NCI-H345 treated with DMSO at 0.1 percent for 48 hours (cell line): ENCODE measurements around the gene UBAC1.

Experiments
- DNase-seq: peaks from one replicate; lab custom pipeline; 2025; ENCODE audit not compliant: unreplicated experiment; lab: John Stamatoyannopoulos, UW

UBAC1 gene

DNA sequence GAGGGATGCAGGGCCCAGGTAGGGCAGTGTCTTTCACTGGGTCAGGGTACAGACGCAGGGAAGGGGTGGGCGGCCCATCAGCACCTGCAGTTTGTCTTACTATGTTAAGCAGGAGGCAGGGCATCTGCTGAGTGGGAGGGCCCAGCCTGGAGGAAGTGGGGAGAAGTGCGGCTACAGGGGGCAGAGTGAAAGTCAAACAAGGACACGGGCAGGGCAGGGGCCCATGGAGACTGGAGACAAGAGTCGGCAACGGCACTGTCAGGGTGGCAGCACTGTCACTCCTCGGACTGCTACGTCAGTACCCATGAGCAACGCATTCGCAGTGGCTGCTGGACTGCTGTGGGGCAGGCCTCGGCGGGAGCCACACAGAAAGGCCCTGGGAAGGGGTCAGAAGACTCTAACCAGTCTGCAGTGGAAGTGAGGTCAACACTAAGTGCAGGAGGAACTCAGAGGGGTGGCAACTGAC, 73.6 kb downstream of the UBAC1 start:
- DNase-seq = no peak

DNA sequence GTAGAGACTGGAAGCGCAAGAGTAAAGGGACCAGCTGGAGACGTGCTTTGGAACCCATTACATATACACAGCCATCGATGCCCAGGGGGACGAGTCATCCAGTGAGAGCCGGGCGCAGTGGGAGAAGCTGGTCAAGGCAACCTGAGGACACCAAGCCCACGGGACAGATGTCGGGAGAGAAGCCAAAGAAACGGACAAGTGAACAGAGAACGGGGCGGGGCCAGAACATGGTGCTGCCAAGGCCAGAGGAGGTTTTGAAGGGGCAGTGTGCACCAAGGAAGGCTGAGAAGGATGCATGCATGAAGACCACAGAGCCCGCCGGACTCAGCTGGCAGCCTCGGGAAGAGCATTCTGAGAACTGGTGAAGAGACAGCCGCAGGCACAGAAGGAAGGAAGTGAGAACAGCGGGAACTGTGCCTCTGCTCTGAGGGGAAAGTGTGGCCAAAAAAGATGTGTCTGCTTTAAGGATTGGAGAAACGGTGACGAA, 74.1 kb downstream of the UBAC1 start:
- no peak for DNase-seq

DNA sequence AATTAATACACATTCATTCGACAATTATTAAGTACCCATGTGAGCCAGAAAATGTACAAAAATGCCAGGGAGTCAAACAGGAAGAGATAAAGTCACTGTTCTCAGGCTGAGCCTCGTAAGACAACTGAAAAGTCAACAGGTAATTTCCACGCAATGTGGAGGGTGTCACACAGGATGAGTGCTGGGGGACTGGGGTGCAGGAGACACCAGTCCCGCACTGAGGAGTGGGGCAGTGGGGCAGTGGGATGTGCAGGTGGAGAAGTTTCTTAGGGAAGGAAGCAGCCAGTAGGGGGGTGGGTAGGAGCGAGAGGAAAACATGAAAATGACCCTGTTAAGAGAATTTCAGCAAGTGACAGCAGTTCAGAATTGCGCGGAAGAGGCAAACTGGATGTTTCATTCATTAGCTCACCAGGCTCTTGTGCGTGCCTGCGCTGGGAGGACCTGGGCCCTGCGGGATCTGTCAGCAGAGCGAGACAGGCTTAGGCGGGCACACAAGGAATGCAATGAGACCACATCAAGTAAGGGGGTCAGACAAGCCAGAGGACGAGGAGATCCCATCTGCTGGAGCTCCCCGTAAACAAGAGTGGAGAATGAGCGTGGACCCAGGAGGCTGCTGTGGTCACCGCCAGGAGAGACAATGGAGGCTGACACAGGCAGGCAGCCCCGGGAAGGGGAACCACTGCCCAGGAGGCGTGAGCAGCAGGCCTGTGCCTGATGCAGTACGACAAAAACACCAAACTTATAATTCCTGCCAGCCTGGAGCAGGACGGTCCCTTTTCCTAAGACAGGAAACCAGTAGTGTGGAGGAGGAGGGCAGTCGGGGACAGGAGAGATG, 74.8 kb downstream of the UBAC1 start:
- no peak for DNase-seq

DNA sequence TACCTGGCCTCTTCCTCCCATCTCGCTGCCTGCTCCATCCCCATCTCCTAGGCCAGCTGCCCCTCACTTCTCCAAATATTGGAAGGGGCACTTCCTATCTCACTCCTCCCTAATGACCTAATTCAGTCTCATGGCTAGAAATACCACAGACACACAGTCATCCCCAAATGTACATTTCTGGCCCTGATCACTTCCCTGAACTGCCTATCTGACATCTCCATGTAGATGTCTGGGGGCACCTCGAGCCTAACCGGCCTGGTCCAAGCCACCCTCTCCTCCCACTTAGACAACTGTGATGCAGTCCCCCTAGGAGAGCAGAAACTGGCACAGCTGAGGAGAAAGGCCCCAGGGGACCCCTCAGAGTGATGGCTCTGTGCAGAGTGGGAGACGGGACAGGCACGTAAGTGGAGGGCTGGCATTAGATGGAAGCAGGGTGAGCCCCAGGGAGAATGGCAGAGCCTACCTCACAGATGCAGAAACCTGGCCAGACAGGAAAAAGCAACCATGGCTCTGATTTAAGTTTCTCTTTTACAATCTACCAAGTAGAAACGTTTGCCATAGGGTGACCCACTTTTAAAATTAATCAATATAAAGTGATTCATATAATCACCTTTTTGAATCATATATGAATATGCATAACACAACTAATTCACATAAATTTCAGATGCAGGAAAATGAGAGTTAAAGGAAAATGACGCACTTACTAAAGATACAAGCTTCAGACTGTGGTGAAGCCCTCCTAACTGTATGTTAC, 75.9 kb downstream of the UBAC1 start:
- no peak for DNase-seq

DNA sequence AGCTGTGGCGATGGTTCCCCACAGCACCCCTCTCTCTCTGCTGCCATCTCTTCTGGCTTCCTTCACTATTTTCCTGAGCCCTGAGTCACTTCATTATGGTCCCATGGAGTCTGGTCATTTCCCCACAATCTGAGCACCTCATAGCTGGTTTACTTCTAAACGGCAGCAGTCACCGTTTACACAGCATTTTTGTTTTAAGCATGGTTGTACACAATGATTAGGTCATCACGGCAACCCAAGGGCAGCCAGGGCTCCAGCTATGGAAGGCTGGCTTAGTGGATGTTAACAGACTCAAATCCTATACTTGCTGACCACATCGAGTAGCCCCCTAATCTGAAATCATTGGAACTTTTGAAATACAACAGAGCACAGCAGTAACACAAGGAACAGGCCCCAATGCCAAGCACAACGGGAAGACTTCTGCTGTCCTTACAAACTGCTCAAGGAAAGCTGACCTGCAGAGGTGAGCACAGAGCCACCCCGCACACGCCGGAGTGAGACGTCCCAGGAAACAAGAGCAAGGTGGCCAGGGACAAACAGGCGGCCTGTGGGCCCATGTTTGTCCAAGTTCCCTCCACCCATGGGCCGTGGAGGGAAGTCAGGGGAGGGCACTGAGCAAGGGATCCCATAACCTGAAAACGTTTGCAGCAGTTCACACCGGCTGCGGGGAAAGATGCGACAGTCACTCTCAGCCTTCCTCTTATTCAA, 76.7 kb downstream of the UBAC1 start:
- no peak for DNase-seq

DNA sequence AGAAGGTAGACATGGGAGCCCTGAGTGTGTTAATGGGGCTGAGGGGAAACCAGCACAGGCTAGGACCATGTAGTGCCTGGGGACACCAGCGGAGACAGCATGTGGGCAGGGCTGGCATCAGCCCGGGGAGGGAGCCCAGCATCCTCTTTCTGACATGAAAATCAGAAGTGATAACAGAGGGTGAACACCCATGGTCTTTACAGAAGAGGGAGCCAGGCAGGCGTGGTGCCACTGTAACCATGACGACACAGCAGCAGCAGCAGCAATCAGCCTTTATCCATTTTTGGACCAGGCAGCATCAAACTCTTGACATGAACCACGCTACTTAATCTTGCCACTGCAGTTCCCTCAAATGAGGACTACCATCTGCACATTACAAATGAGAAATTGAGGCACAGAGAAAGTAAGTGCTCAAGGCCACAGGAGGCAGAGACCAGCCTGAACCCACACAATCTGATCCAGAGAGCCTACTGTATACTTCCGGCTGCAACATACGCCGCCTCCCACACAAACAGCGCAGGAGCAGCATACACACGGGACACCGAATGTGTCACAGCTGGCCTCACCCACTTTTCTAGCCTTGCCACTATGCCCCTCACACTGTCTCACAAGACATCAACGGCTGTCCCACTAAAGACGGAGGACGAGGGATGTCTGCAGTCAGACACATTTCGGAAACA, 77.6 kb downstream of the UBAC1 start:
- DNase-seq = no peak
